SK-N-SH treated with all-trans-retinoic acid at 6 μM for 48 hours (cell line): Measurements from ENCODE around the gene PDGFD.

ENCODE experiments used
- ATAC-seq: fragments of 200-7000 bp; cut with Tn5 transposase; 3 replicates; pipeline ENCODE4 v1.9.1; 2020; ENCODE audit warnings: mild to moderate bottlenecking, moderate library complexity
- ARNTL ChIP-seq: fragments of 450-650 bp; formaldehyde crosslinking; IDR thresholded peaks from 2 replicates; pipeline ENCODE4 v1.5.0; 2020; ENCODE audit warnings: low read depth, mild to moderate bottlenecking, moderate library complexity, borderline replicate concordance
- BACH2 ChIP-seq: fragments of 250-450 bp; sonication (Bioruptor Pico); IDR thresholded peaks from 2 replicates; pipeline ENCODE4 v1.9.0; 2021; ENCODE audit warnings: mild to moderate bottlenecking, borderline replicate concordance
- CSDC2 ChIP-seq: fragments of 250-450 bp; sonication (Bioruptor Pico); IDR thresholded peaks from 2 replicates; pipeline ENCODE4 v1.5.0; 2020; ENCODE audit warnings: mild to moderate bottlenecking, moderate library complexity
- ESRRG ChIP-seq: fragments of 250-450 bp; sonication (Bioruptor Pico); IDR thresholded peaks from 2 replicates; pipeline ENCODE4 v1.6.1; 2021; ENCODE audit warnings: mild to moderate bottlenecking
- GLIS3 ChIP-seq: fragments of 250-450 bp; sonication (Bioruptor Pico); IDR thresholded peaks from 2 replicates; pipeline ENCODE4 v1.5.0; 2020; ENCODE audit warnings: mild to moderate bottlenecking, moderate library complexity
- ISL1 ChIP-seq: fragments of 250-450 bp; sonication (Bioruptor Pico); IDR thresholded peaks from 2 replicates; pipeline ENCODE4 v2.1.2; 2022; ENCODE audit warnings: mild to moderate bottlenecking, moderate library complexity
- PPARA ChIP-seq: fragments of 250-450 bp; sonication (Bioruptor Pico); IDR thresholded peaks from 2 replicates; pipeline ENCODE4 v1.5.0; 2020; ENCODE audit warnings: mild to moderate bottlenecking, borderline replicate concordance
- SNAI2 ChIP-seq: fragments of 250-450 bp; sonication (Bioruptor Pico); IDR thresholded peaks from 2 replicates; pipeline ENCODE4 v1.5.0; 2020; ENCODE audit warnings: mild to moderate bottlenecking, moderate library complexity
- TCF4 ChIP-seq: fragments of 250-450 bp; sonication (Bioruptor Pico); IDR thresholded peaks from 2 replicates; pipeline ENCODE4 v1.8.0; 2021; ENCODE audit warnings: mild to moderate bottlenecking, moderate library complexity, borderline replicate concordance
- TOX ChIP-seq: fragments of 250-450 bp; sonication (Bioruptor Pico); IDR thresholded peaks from 2 replicates; pipeline ENCODE4 v1.8.0; 2021; ENCODE audit warnings: mild to moderate bottlenecking, moderate library complexity, borderline replicate concordance
- ZNF565 ChIP-seq: fragments of 450-650 bp; formaldehyde crosslinking; conservative IDR thresholded peaks from 2 replicates; pipeline ENCODE4 v1.5.0; 2020; ENCODE audit warnings: low read depth, mild to moderate bottlenecking, moderate library complexity
- ZNF70 ChIP-seq: fragments of 450-650 bp; formaldehyde crosslinking; IDR thresholded peaks from 2 replicates; pipeline ENCODE4 v1.5.0; 2020; ENCODE audit warnings: mild to moderate bottlenecking, moderate library complexity
- TF ChIP-seq, protein P1 (sequence below): fragments of 250-450 bp; sonication (Bioruptor Pico); IDR thresholded peaks from 2 replicates; pipeline ENCODE4 v1.8.0; 2021; ENCODE audit warnings: low read depth, mild to moderate bottlenecking, moderate library complexity, borderline replicate concordance
- TF ChIP-seq, protein P2 (sequence below): fragments of 250-450 bp; sonication (Bioruptor Pico); IDR thresholded peaks from 2 replicates; pipeline ENCODE4 v1.8.0; 2020; ENCODE audit warnings: mild to moderate bottlenecking, moderate library complexity, borderline replicate concordance
- TF ChIP-seq, protein P3 (sequence below): fragments of 250-450 bp; sonication (Bioruptor Pico); IDR thresholded peaks from 2 replicates; pipeline ENCODE4 v1.5.1; 2020; ENCODE audit warnings: low read depth, mild to moderate bottlenecking, moderate library complexity
- TF ChIP-seq, protein P4 (sequence below): fragments of 250-450 bp; sonication (Bioruptor Pico); IDR thresholded peaks from 2 replicates; pipeline ENCODE4 v1.5.1; 2021; ENCODE audit warnings: mild to moderate bottlenecking, moderate library complexity

The PDGFD gene

DNA sequence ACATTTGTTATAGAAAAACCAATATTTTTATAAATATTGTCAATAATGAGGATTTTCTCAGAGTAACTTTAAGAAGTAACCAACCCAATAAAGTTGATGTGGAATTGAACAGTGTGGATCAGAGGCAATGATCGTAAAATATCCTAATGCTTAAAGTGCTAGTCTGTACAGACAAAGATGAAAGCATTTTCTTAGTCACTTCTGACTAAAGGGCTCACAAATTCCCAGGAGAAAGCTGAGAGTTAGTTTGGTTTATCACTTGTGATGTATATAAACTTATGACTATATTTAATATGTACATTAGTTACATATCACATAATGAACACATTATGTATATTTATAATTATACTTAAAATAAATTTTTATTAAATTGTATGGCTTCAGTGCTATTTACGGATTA lies 152.9 kb downstream of the PDGFD start:
- TF ChIP-seq, protein P1, sequence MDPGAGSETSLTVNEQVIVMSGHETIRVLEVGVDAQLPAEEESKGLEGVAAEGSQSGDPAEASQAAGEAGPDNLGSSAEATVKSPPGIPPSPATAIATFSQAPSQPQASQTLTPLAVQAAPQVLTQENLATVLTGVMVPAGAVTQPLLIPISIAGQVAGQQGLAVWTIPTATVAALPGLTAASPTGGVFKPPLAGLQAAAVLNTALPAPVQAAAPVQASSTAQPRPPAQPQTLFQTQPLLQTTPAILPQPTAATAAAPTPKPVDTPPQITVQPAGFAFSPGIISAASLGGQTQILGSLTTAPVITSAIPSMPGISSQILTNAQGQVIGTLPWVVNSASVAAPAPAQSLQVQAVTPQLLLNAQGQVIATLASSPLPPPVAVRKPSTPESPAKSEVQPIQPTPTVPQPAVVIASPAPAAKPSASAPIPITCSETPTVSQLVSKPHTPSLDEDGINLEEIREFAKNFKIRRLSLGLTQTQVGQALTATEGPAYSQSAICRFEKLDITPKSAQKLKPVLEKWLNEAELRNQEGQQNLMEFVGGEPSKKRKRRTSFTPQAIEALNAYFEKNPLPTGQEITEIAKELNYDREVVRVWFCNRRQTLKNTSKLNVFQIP = no peak
- TF ChIP-seq, protein P2, sequence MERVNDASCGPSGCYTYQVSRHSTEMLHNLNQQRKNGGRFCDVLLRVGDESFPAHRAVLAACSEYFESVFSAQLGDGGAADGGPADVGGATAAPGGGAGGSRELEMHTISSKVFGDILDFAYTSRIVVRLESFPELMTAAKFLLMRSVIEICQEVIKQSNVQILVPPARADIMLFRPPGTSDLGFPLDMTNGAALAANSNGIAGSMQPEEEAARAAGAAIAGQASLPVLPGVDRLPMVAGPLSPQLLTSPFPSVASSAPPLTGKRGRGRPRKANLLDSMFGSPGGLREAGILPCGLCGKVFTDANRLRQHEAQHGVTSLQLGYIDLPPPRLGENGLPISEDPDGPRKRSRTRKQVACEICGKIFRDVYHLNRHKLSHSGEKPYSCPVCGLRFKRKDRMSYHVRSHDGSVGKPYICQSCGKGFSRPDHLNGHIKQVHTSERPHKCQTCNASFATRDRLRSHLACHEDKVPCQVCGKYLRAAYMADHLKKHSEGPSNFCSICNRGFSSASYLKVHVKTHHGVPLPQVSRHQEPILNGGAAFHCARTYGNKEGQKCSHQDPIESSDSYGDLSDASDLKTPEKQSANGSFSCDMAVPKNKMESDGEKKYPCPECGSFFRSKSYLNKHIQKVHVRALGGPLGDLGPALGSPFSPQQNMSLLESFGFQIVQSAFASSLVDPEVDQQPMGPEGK = no peak
- TF ChIP-seq ZNF565 (no peak), PPARA (CRISPR knock-in tag) (no peak), CSDC2 (no peak), BACH2 (CRISPR knock-in tag) (no peak), SNAI2 (CRISPR knock-in tag) (no peak), ARNTL (no peak)
- TF ChIP-seq, protein P3, sequence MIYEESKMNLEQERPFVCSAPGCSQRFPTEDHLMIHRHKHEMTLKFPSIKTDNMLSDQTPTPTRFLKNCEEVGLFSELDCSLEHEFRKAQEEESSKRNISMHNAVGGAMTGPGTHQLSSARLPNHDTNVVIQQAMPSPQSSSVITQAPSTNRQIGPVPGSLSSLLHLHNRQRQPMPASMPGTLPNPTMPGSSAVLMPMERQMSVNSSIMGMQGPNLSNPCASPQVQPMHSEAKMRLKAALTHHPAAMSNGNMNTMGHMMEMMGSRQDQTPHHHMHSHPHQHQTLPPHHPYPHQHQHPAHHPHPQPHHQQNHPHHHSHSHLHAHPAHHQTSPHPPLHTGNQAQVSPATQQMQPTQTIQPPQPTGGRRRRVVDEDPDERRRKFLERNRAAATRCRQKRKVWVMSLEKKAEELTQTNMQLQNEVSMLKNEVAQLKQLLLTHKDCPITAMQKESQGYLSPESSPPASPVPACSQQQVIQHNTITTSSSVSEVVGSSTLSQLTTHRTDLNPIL = no peak
- TF ChIP-seq, all 23 proteins: peak for 0
- ATAC-seq = no peak

DNA sequence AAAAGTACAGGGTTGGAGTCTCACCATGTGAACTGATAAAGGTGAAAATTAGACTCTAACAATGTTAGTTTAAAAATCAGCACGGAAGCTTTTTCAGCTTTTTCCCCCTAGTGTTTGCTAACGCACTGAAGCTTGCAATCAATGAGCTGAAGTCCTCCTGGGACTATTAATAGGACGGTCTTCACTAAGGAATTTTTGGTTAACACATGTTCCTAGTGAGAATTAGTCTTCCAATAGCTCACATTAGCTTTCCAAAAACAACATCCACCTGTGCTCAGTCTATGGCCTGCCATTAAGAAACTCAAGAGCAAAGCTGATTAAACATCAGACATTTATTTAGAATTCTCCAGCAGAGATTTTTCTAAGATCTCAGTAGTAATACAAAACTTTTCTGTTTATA lies 154.2 kb downstream of the PDGFD start:
- TF ChIP-seq TOX (CRISPR knock-in tag) = no peak
- no peak for TF ChIP-seq ZNF565
- TF ChIP-seq, protein P1 = no peak
- TF ChIP-seq ISL1 = no peak
- TF ChIP-seq ZNF70 (CRISPR knock-in tag) = no peak
- TF ChIP-seq, protein P2 = no peak
- TF ChIP-seq, protein P4, sequence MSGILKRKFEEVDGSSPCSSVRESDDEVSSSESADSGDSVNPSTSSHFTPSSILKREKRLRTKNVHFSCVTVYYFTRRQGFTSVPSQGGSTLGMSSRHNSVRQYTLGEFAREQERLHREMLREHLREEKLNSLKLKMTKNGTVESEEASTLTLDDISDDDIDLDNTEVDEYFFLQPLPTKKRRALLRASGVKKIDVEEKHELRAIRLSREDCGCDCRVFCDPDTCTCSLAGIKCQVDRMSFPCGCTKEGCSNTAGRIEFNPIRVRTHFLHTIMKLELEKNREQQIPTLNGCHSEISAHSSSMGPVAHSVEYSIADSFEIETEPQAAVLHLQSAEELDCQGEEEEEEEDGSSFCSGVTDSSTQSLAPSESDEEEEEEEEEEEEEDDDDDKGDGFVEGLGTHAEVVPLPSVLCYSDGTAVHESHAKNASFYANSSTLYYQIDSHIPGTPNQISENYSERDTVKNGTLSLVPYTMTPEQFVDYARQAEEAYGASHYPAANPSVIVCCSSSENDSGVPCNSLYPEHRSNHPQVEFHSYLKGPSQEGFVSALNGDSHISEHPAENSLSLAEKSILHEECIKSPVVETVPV = no peak
- TF ChIP-seq GLIS3 (CRISPR knock-in tag) = no peak
- TF ChIP-seq ESRRG (CRISPR knock-in tag) = no peak
- TF ChIP-seq PPARA (CRISPR knock-in tag) = no peak
- ATAC-seq = no peak

DNA sequence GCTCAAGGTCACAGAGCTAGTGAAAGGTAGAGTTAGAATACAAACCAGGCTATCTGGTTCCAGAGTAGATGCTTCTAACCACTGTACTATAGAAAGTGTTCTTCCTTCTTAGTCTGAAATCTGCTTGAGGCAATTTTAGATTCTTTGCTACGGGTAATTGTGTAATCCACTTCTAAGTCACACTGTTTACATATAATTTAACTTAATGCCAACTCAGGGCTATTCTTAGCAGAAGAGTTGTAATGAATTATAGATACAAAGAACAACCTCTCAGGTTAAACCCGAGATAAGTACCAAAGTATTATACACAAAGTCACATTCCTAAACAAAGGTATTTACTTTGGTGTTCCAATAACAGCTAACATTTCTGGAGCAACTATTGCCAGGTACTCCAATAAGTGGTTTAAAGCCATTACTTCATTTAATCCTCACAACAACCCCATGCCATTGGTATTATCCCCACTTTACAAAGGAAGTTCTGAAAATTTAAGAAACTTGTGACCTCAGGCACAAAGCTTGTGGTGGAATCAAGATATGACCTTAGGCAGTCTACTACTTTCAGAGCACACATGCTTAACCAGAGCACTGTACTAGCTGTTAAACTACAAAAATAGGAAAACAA lies 158.6 kb downstream of the PDGFD start:
- TF ChIP-seq, protein P1 = no peak
- TF ChIP-seq ZNF70 (CRISPR knock-in tag) (no peak), CSDC2 (no peak), TCF4 (CRISPR knock-in tag) (no peak), ISL1 (no peak)
- TF ChIP-seq, protein P3 = no peak

More for the DNA sequence above, 158.6 kb downstream of the PDGFD start:
- ATAC-seq = no peak
